ENCODE measurements around the gene FBXO3.

The FBXO3 gene

GRCh38 chr11:33772300-33772699 is 2.0 kb downstream of the FBXO3 start:
- TF ChIP-seq POLR2AphosphoS5 (IDR thresholded peaks at IDR 0.05; ENCODE audit: low read depth, low read length), result no peak
- no peak for TF ChIP-seq PAX5 (IDR thresholded peaks at IDR 0.05; ENCODE audit: insufficient read depth, low read length, severe bottlenecking)
- peak; percentile 14; the same call in 1 of the 2 replicates for TF ChIP-seq SPI1 (IDR thresholded peaks at IDR 0.05; ENCODE audit: low read depth, low read length)
- FAIRE-seq, result peak; percentile 68

DNA sequence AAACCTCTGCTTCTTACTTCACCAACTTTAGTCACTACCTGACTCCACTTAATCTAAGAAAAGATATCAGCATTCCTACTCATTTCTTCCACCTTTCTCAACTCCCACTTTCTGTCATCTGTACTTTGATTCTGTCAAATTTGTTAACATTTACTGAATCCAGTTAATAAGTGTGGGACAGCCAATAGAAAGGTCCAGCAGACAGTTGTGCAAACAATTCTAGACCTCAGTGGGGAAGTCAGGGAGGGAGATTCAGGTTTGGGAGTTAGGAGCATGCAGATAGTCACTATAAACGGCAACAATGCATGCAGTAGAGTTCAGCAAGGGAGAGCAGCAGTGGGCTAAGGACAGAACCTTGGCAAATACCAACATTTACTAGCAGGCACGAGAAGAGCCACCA is 4.1 kb downstream of the FBXO3 start:
- DNase-seq (ENCODE audit: insufficient read length, low spot score) (no peak), FAIRE-seq (no peak)
- TF ChIP-seq POLR2AphosphoS5 (IDR thresholded peaks at IDR 0.05; ENCODE audit: low read depth, low read length), result no peak
- TF ChIP-seq TAF1 (IDR thresholded peaks at IDR 0.05; ENCODE audit: low read depth, low read length), result no peak
- TF ChIP-seq POU2F2 (IDR thresholded peaks at IDR 0.05; ENCODE audit: low read depth, low read length), result no peak
- no peak for TF ChIP-seq PAX5 (IDR thresholded peaks at IDR 0.05; ENCODE audit: insufficient read depth, low read length, severe bottlenecking)
- TF ChIP-seq POLR2A (IDR thresholded peaks at IDR 0.05; ENCODE audit: low read depth, low read length), result no peak
- TF ChIP-seq SPI1 (IDR thresholded peaks at IDR 0.05; ENCODE audit: low read depth, low read length), result no peak

More at GRCh38 chr11:33772300-33772699, 2.0 kb downstream of the FBXO3 start:
- DNase-seq (ENCODE audit: insufficient read length, low spot score), result no peak

GRCh38 chr11:33769542-33769941 is 4.8 kb downstream of the FBXO3 start:
- FAIRE-seq (no peak), DNase-seq (ENCODE audit: insufficient read length, low spot score) (no peak)
- TF ChIP-seq POU2F2 (IDR thresholded peaks at IDR 0.05; ENCODE audit: low read depth, low read length), result no peak

GRCh38 chr11:33767624-33768023 is 6.7 kb downstream of the FBXO3 start:
- no peak for TF ChIP-seq SPI1 (IDR thresholded peaks at IDR 0.05; ENCODE audit: low read depth, low read length)
- no peak for TF ChIP-seq POLR2AphosphoS5 (IDR thresholded peaks at IDR 0.05; ENCODE audit: low read depth, low read length)
- no peak for TF ChIP-seq TAF1 (IDR thresholded peaks at IDR 0.05; ENCODE audit: low read depth, low read length)
- TF ChIP-seq PAX5 (IDR thresholded peaks at IDR 0.05; ENCODE audit: insufficient read depth, low read length, severe bottlenecking), result no peak
- FAIRE-seq (no peak), DNase-seq (ENCODE audit: insufficient read length, low spot score) (no peak)

DNA sequence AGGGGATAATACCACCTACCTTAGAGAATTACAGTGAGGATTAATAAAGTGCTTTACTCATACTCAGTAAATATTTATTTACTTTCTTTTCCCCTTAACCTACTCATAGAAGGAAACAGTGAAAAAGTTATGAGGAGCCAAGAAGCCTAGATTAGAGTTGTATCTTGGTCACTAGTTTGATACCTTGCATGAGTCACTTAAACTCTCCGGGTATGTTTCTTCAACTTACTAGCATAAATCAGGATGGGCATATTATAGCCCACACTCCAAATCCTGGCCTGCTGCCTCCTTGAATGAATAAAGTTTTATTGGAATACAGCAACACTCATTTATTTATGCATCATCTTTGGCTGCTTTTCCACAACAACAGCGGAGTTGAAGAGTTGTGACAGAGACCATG is 8.2 kb downstream of the FBXO3 start:
- FAIRE-seq (no peak), DNase-seq (ENCODE audit: insufficient read length, low spot score) (no peak)
- TF ChIP-seq POLR2A (IDR thresholded peaks at IDR 0.05; ENCODE audit: low read depth, low read length) (no peak), TAF1 (IDR thresholded peaks at IDR 0.05; ENCODE audit: low read depth, low read length) (no peak), POLR2AphosphoS5 (IDR thresholded peaks at IDR 0.05; ENCODE audit: low read depth, low read length) (no peak), POU2F2 (IDR thresholded peaks at IDR 0.05; ENCODE audit: low read depth, low read length) (no peak), SPI1 (IDR thresholded peaks at IDR 0.05; ENCODE audit: low read depth, low read length) (no peak), PAX5 (IDR thresholded peaks at IDR 0.05; ENCODE audit: insufficient read depth, low read length, severe bottlenecking) (no peak)

DNA sequence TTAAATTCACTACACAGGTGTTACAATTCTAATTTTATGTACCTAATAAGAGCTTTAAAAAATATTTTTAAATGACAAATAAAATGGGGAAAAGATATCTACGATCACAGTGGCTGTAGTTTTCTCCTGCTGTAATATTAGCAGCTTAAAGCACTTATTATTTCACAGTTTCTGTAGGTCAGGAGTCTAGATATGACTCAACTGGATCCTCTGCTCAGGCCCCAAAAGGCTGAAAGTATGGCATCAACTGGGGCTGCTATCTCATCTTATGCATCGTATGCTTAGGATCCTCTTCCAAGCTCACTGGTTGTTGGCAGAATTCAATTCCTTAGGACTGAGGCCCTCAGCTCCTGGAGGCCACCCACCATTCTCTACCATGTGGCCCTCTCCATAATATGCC is 12.8 kb downstream of the FBXO3 start:
- TF ChIP-seq POLR2A (IDR thresholded peaks at IDR 0.05; ENCODE audit: low read depth, low read length), result no peak
- TF ChIP-seq TAF1 (IDR thresholded peaks at IDR 0.05; ENCODE audit: low read depth, low read length), result no peak
- no peak for TF ChIP-seq POU2F2 (IDR thresholded peaks at IDR 0.05; ENCODE audit: low read depth, low read length)
- no peak for TF ChIP-seq POLR2AphosphoS5 (IDR thresholded peaks at IDR 0.05; ENCODE audit: low read depth, low read length)
- no peak for TF ChIP-seq PAX5 (IDR thresholded peaks at IDR 0.05; ENCODE audit: insufficient read depth, low read length, severe bottlenecking)
- no peak for TF ChIP-seq SPI1 (IDR thresholded peaks at IDR 0.05; ENCODE audit: low read depth, low read length)
- no peak for DNase-seq (ENCODE audit: insufficient read length, low spot score)
- FAIRE-seq, result no peak

GRCh38 chr11:33753304-33753967 is 20.9 kb downstream of the FBXO3 start:
- TF ChIP-seq POU2F2 (IDR thresholded peaks at IDR 0.05; ENCODE audit: low read depth, low read length), result 0 out of 2 replicates have a peak, but pooled peaks have one; percentile 41
- TF ChIP-seq PAX5 (IDR thresholded peaks at IDR 0.05; ENCODE audit: insufficient read depth, low read length, severe bottlenecking), result no peak
- TF ChIP-seq POLR2A (IDR thresholded peaks at IDR 0.05; ENCODE audit: low read depth, low read length), result no peak
- peak; percentile 86 for FAIRE-seq
- no peak for DNase-seq (ENCODE audit: insufficient read length, low spot score)

DNA sequence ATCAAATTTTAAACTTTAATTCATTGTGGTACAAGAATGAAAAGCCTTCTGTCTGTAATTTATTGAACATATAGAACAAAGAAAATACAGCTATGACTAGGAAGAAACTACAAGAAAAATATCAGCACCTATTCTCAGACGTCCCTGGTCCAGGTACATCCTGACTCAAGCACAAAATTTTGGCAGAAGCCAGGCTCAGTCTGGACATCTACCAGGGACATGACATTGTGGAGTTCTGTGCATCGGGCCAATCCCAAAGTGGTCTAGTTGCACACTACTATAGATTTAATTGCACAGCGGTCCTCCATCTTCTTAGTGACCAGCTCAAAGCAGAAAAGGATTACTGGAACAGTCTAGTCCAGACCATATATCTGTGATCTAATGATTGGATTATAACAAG is 22.4 kb downstream of the FBXO3 start:
- DNase-seq (ENCODE audit: insufficient read length, low spot score) (no peak), FAIRE-seq (peak; percentile 9)
- TF ChIP-seq POU2F2 (IDR thresholded peaks at IDR 0.05; ENCODE audit: low read depth, low read length) (no peak), TAF1 (IDR thresholded peaks at IDR 0.05; ENCODE audit: low read depth, low read length) (no peak)

GRCh38 chr11:33747979-33748378 is 26.3 kb downstream of the FBXO3 start:
- no peak for DNase-seq (ENCODE audit: insufficient read length, low spot score)
- no peak for TF ChIP-seq POLR2AphosphoS5 (IDR thresholded peaks at IDR 0.05; ENCODE audit: low read depth, low read length)
- TF ChIP-seq TAF1 (IDR thresholded peaks at IDR 0.05; ENCODE audit: low read depth, low read length), result no peak
- no peak for TF ChIP-seq POLR2A (IDR thresholded peaks at IDR 0.05; ENCODE audit: low read depth, low read length)
- TF ChIP-seq POU2F2 (IDR thresholded peaks at IDR 0.05; ENCODE audit: low read depth, low read length), result no peak
- TF ChIP-seq PAX5 (IDR thresholded peaks at IDR 0.05; ENCODE audit: insufficient read depth, low read length, severe bottlenecking), result no peak
- TF ChIP-seq SPI1 (IDR thresholded peaks at IDR 0.05; ENCODE audit: low read depth, low read length), result no peak
- FAIRE-seq, result no peak

DNA sequence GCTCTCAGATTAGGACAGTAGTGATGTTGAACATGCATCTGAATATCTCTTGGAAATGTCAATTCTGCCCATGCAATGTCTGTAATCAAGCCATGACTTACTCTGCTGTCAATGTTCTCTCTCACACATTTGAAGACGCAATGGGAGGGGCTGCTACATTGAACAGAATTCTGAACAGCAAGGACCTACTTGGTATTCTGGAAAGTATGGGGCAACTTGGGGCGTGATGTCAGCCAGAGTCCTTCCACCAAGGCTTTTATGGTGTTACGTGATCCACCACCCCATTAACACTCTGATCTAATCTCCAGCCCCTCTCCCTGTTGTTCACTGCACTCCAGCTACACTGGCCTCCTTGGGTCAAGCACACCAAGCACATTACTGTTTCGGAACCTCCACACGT is 31.0 kb downstream of the FBXO3 start:
- DNase-seq (ENCODE audit: insufficient read length, low spot score) (no peak), FAIRE-seq (no peak)
- TF ChIP-seq POLR2A (IDR thresholded peaks at IDR 0.05; ENCODE audit: low read depth, low read length) (no peak), PAX5 (IDR thresholded peaks at IDR 0.05; ENCODE audit: insufficient read depth, low read length, severe bottlenecking) (no peak), POU2F2 (IDR thresholded peaks at IDR 0.05; ENCODE audit: low read depth, low read length) (no peak), POLR2AphosphoS5 (IDR thresholded peaks at IDR 0.05; ENCODE audit: low read depth, low read length) (no peak), SPI1 (IDR thresholded peaks at IDR 0.05; ENCODE audit: low read depth, low read length) (no peak), TAF1 (IDR thresholded peaks at IDR 0.05; ENCODE audit: low read depth, low read length) (no peak)

All from GM12891 (cell line).